Loucy (cell line): ENCODE data around the gene KATNB1.

Experiments
- H2AFZ ChIP-seq: fragments of 200-600 bp; sonication (generic); 2 replicates; pipeline ENCODE4 v1.6.0; 2016; ENCODE audit warnings: antibody characterized with exemption, mild to moderate bottlenecking, low read length, moderate library complexity
- H3F3A ChIP-seq: fragments of 200-600 bp; 2 replicates; pipeline ENCODE4 v1.6.0; 2016; ENCODE audit warnings: antibody characterized with exemption, low read depth, mild to moderate bottlenecking
- H3K27me3 ChIP-seq: fragments of 200-600 bp; sonication (generic); 2 replicates; pipeline ENCODE4 v1.6.1; 2014; ENCODE audit warnings: low read length, mild to moderate bottlenecking; ENCODE audit not compliant: insufficient read depth, poor library complexity, severe bottlenecking
- H3K36me3 ChIP-seq: fragments of 200-600 bp; sonication (generic); 2 replicates; pipeline ENCODE4 v1.6.1; 2016; ENCODE audit warnings: low read length; ENCODE audit not compliant: insufficient read depth
- H3K4me1 ChIP-seq: fragments of 200-600 bp; sonication (generic); 2 replicates; pipeline ENCODE4 v1.5.1; 2014; ENCODE audit warnings: low read length, mild to moderate bottlenecking; ENCODE audit not compliant: insufficient read depth, poor library complexity, severe bottlenecking
- H3K4me2 ChIP-seq: fragments of 200-600 bp; sonication (generic); 2 replicates; pipeline ENCODE4 v1.6.0; 2014; ENCODE audit warnings: antibody characterized with exemption, low read length, low read depth, mild to moderate bottlenecking; ENCODE audit not compliant: poor library complexity, severe bottlenecking
- H3K4me3 ChIP-seq: fragments of 200-600 bp; sonication (generic); 2 replicates; pipeline ENCODE4 v1.5.1; 2014; ENCODE audit warnings: low read length, mild to moderate bottlenecking, mixed read lengths; ENCODE audit not compliant: poor library complexity, severe bottlenecking
- H3K79me2 ChIP-seq: fragments of 200-600 bp; sonication (generic); 2 replicates; pipeline ENCODE4 v1.6.1; 2014; ENCODE audit warnings: low read length; ENCODE audit not compliant: insufficient read depth
- H3K9ac ChIP-seq: fragments of 200-600 bp; sonication (generic); 2 replicates; pipeline ENCODE4 v1.6.0; 2014; ENCODE audit warnings: mild to moderate bottlenecking, low read depth, low read length, moderate library complexity; ENCODE audit not compliant: poor library complexity, severe bottlenecking
- H3K9me2 ChIP-seq: fragments of 200-600 bp; sonication (generic); replicated peaks from 2 replicates; pipeline ENCODE4 v1.6.1; 2016; ENCODE audit warnings: low read depth, low read length, mixed read lengths
- H3K9me3 ChIP-seq: fragments of 200-600 bp; sonication (generic); 2 replicates; pipeline ENCODE4 v1.6.1; 2014; ENCODE audit warnings: mild to moderate bottlenecking, antibody characterized with exemption, low read length, low read depth; ENCODE audit not compliant: insufficient read depth
- H4K20me1 ChIP-seq: fragments of 200-600 bp; sonication (generic); 2 replicates; pipeline ENCODE4 v1.6.0; 2014; ENCODE audit warnings: antibody characterized with exemption, low read length, mild to moderate bottlenecking; ENCODE audit not compliant: insufficient read depth, poor library complexity, severe bottlenecking
- CTCF ChIP-seq: fragments of 200-600 bp; sonication (generic); conservative IDR thresholded peaks from 2 replicates; pipeline ENCODE4 v1.5.1; 2014; ENCODE audit warnings: mild to moderate bottlenecking, antibody characterized with exemption, low read length
- EZH2phosphoT487 ChIP-seq: fragments of 200-600 bp; IDR thresholded peaks from 2 replicates; pipeline ENCODE4 v1.6.1; 2018; ENCODE audit warnings: antibody characterized with exemption, mild to moderate bottlenecking, moderate library complexity, borderline replicate concordance

The KATNB1 gene

GRCh38 chr16:57758331-57759117, 23.0 kb downstream of the KATNB1 start:
- H3K79me2 ChIP-seq, result no peaks in the 10 kb centered on the region
- no peaks in the 10 kb centered on the region for H3K4me1 ChIP-seq
- no peak overlapping the region for H2AFZ ChIP-seq
- H3K4me2 ChIP-seq, result no peak overlapping the region
- no peak overlapping the region for H3K9ac ChIP-seq
- no peak for TF ChIP-seq EZH2phosphoT487
- TF ChIP-seq CTCF, result no peak
- H4K20me1 ChIP-seq, result no peaks in the 10 kb centered on the region
- H3F3A ChIP-seq, result no peaks in the 10 kb centered on the region
- peaks cover under 1% of the 10 kb centered on the region; the same call in 1 of the 2 replicates for H3K36me3 ChIP-seq
- no peak overlapping the region for H3K4me3 ChIP-seq
- H3K9me3 ChIP-seq, result no peaks in the 10 kb centered on the region
- H3K9me2 ChIP-seq, result no peaks in the 10 kb centered on the region
- no peaks in the 10 kb centered on the region for H3K27me3 ChIP-seq

- no peaks in the 10 kb centered on the region for H3F3A ChIP-seq
- H3K9me3 ChIP-seq, result no peaks in the 10 kb centered on the region
- no peaks in the 10 kb centered on the region for H3K79me2 ChIP-seq
- no peak overlapping the region for H2AFZ ChIP-seq
- H3K4me1 ChIP-seq, result no peaks in the 10 kb centered on the region
- H3K36me3 ChIP-seq, result no peaks in the 10 kb centered on the region; the same call in 1 of the 2 replicates
- H3K9me2 ChIP-seq, result no peaks in the 10 kb centered on the region
- no peaks in the 10 kb centered on the region for H3K27me3 ChIP-seq
- no peak overlapping the region for H3K4me3 ChIP-seq
- H3K9ac ChIP-seq, result no peak overlapping the region
- no peak overlapping the region for H3K4me2 ChIP-seq
- TF ChIP-seq EZH2phosphoT487 (no peak), CTCF (no peak)
- no peaks in the 10 kb centered on the region for H4K20me1 ChIP-seq
Observed at GRCh38 chr16:57759131-57759530, 23.6 kb downstream of the KATNB1 start.

- Histone ChIP-seq H3K4me2 (no peak overlapping the region), H3K4me3 (no peak overlapping the region), H3K9me3 (no peaks in the 10 kb centered on the region), H3K27me3 (no peaks in the 10 kb centered on the region), H3F3A (no peaks in the 10 kb centered on the region), H3K9ac (no peak overlapping the region), H3K36me3 (no peaks in the 10 kb centered on the region; the same call in 1 of the 2 replicates), H4K20me1 (no peaks in the 10 kb centered on the region), H3K9me2 (no peaks in the 10 kb centered on the region), H2AFZ (no peak overlapping the region), H3K4me1 (peaks cover 4% of the 10 kb centered on the region), H3K79me2 (no peaks in the 10 kb centered on the region)
- TF ChIP-seq CTCF (no peak), EZH2phosphoT487 (no peak)
Observed at GRCh38 chr16:57759541-57760356, 24.2 kb downstream of the KATNB1 start.
